H1 (cell line): Measurements from ENCODE around the gene SNED1. TPM values are rescaled to one million over a fixed set of nuclear protein-coding genes. Genes with fewer than 3 reads are reported as not detected.

Experiments
- CTCF ChIA-PET: fragments of 300-600 bp; sonication (Branson Sonifier 250); formaldehyde crosslinking; loops from one replicate; lab custom pipeline; 2021; ENCODE audit not compliant: partially characterized antibody; lab: Charles Lee
- POLR2A ChIA-PET: fragments of 300-600 bp; sonication (Branson Sonifier 250); formaldehyde crosslinking; loops from one replicate; lab custom pipeline; 2021; ENCODE audit warnings: inconsistent platforms; ENCODE audit not compliant: partially characterized antibody; lab: Charles Lee
- DNase-seq, 2 experiments: peaks; one replicate each; pipeline versions ENCODE4 v3.0.0 to v3.0.0-alpha.2; 2010 to 2022; ENCODE audit warnings: low spot score in 2 of 2, low read depth in 1 of 2, mixed read lengths in 1 of 2
- FAIRE-seq: peaks from 2 replicates; lab custom pipeline; 2011; peaks lifted over from hg19 to GRCh38; lab: Jason Lieb, UNC
- H2AFZ ChIP-seq: 2 replicates; pipeline ENCODE4 v1.8.1; 2012; ENCODE audit warnings: low read length, inconsistent platforms
- H2AK5ac ChIP-seq: 2 replicates; pipeline ENCODE4 v1.6.1; 2013; ENCODE audit warnings: low read depth, low read length
- H2BK120ac ChIP-seq: replicated peaks from 2 replicates; pipeline ENCODE3; 2013; ENCODE audit warnings: low read depth, low read length, inconsistent platforms
- H2BK12ac ChIP-seq: 2 replicates; pipeline ENCODE4 v1.6.1; 2013; ENCODE audit warnings: low read depth, low read length
- H2BK15ac ChIP-seq: 2 replicates; pipeline ENCODE4 v1.6.1; 2013; ENCODE audit warnings: low read length
- H2BK20ac ChIP-seq: 2 replicates; pipeline ENCODE4 v1.6.1; 2013; ENCODE audit warnings: low read length
- H2BK5ac ChIP-seq: 2 replicates; pipeline ENCODE4 v1.6.1; 2013; ENCODE audit warnings: low read depth, low read length
- H3K14ac ChIP-seq: 2 replicates; pipeline ENCODE4 v1.6.1; 2013; ENCODE audit warnings: inconsistent platforms; ENCODE audit not compliant: insufficient read length
- H3K18ac ChIP-seq: 2 replicates; pipeline ENCODE4 v1.6.1; 2013; ENCODE audit warnings: low read length; ENCODE audit errors: extremely low read depth
- H3K23ac ChIP-seq: 2 replicates; pipeline ENCODE4 v1.6.1; 2013; ENCODE audit warnings: inconsistent platforms; ENCODE audit not compliant: insufficient read length
- H3K23me2 ChIP-seq: 2 replicates; pipeline ENCODE4 v1.6.1; 2013; ENCODE audit warnings: low read depth, low read length
- H3K27ac ChIP-seq: 2 replicates; pipeline ENCODE4 v1.6.1; 2011; ENCODE audit warnings: low read depth, low read length, inconsistent platforms
- H3K27me3 ChIP-seq, 4 experiments: replicated peaks in 1 of 4; 1 replicate in 1 of 4; 2 replicates in 3 of 4; pipeline versions ENCODE4 v1.6.1 to v1.8.1; 2011 to 2013; ENCODE audit warnings: low read length in 3 of 4, mild to moderate bottlenecking in 3 of 4, inconsistent platforms in 2 of 4, mixed read lengths in 2 of 4, moderate library complexity in 1 of 4; ENCODE audit not compliant: control insufficient read depth in 3 of 4, insufficient read depth in 3 of 4; ENCODE audit errors: extremely low read depth in 1 of 4
- H3K36me3 ChIP-seq, 4 experiments: 2 replicates each; pipeline versions ENCODE4 v1.6.1 to v1.8.1; 2011 to 2013; ENCODE audit warnings: mild to moderate bottlenecking in 4 of 4, low read length in 3 of 4, moderate library complexity in 2 of 4, control low read depth in 1 of 4, inconsistent platforms in 1 of 4; ENCODE audit not compliant: insufficient read depth in 4 of 4, control insufficient read depth in 2 of 4
- H3K4ac ChIP-seq: replicated peaks from 2 replicates; pipeline ENCODE3; 2013; ENCODE audit warnings: low read length, low read depth, mixed read lengths, inconsistent platforms; ENCODE audit not compliant: insufficient read length
- H3K4me1 ChIP-seq, 4 experiments: replicated peaks in 1 of 4; 1 replicate in 1 of 4; 2 replicates in 3 of 4; pipeline versions ENCODE4 v1.6.1 to v1.8.1; 2011 to 2013; ENCODE audit warnings: low read length in 3 of 4, inconsistent platforms in 2 of 4, mixed read lengths in 1 of 4; ENCODE audit not compliant: insufficient read depth in 4 of 4, control insufficient read depth in 3 of 4
- H3K4me2 ChIP-seq, 2 experiments: 2 replicates each; pipeline versions ENCODE4 v1.6.1 to v1.8.1; 2011 to 2013; ENCODE audit warnings: low read depth in 2 of 2, low read length in 2 of 2, control low read depth in 1 of 2, inconsistent platforms in 1 of 2, mild to moderate bottlenecking in 1 of 2; ENCODE audit not compliant: insufficient read depth in 1 of 2
- H3K4me3 ChIP-seq, 4 experiments: fragments of 200-600, 300-600 bp in 1 of 4; sonication (generic), shearing (Covaris generic), sonication (Bioruptor Twin) in 1 of 4; 2 replicates each; pipeline versions ENCODE4 v1.5.1 to v1.8.1; 2011 to 2016; ENCODE audit warnings: low read length in 4 of 4, low read depth in 3 of 4, control low read depth in 2 of 4, inconsistent platforms in 2 of 4, mild to moderate bottlenecking in 2 of 4, mixed read lengths in 1 of 4, moderate library complexity in 1 of 4; ENCODE audit not compliant: insufficient read depth in 2 of 4; ENCODE audit errors: extremely low read depth in 1 of 4
- H3K56ac ChIP-seq: replicated peaks from 2 replicates; pipeline ENCODE3; 2013; ENCODE audit warnings: low read depth, mild to moderate bottlenecking, mixed read lengths, low read length, inconsistent platforms; ENCODE audit not compliant: insufficient read length
- H3K79me1 ChIP-seq: 2 replicates; pipeline ENCODE4 v1.6.1; 2013; ENCODE audit warnings: low read depth, low read length, control low read depth
- H3K79me2 ChIP-seq, 2 experiments: 2 replicates each; pipeline versions ENCODE4 v1.6.1 to v1.8.1; 2012 to 2013; ENCODE audit warnings: low read length in 2 of 2, mild to moderate bottlenecking in 2 of 2, inconsistent platforms in 1 of 2; ENCODE audit not compliant: insufficient read depth in 2 of 2, control insufficient read depth in 1 of 2
- H3K9ac ChIP-seq, 4 experiments: replicated peaks in 1 of 4; 1 replicate in 1 of 4; 2 replicates in 3 of 4; pipeline versions ENCODE4 v1.6.1 to v1.8.1; 2011 to 2013; ENCODE audit warnings: low read depth in 3 of 4, low read length in 3 of 4, control low read depth in 2 of 4, mild to moderate bottlenecking in 2 of 4, moderate library complexity in 2 of 4, inconsistent platforms in 1 of 4; ENCODE audit errors: extremely low read depth in 1 of 4
- H3K9me3 ChIP-seq, 2 experiments: 2 replicates each; pipeline versions ENCODE4 v1.6.1 to v1.8.1; 2012 to 2013; ENCODE audit warnings: mild to moderate bottlenecking in 2 of 2, moderate library complexity in 2 of 2, control low read depth in 1 of 2, inconsistent platforms in 1 of 2, low read depth in 1 of 2, low read length in 1 of 2, mixed read lengths in 1 of 2; ENCODE audit not compliant: insufficient read depth in 2 of 2
- H4K20me1 ChIP-seq, 2 experiments: replicated peaks in 1 of 2; 2 replicates each; pipeline versions ENCODE3 to v1.8.1; 2011 to 2013; ENCODE audit warnings: inconsistent platforms in 2 of 2, low read length in 2 of 2, mild to moderate bottlenecking in 1 of 2; ENCODE audit not compliant: insufficient read depth in 2 of 2, control insufficient read depth in 1 of 2
- H4K5ac ChIP-seq: 2 replicates; pipeline ENCODE4 v1.6.1; 2013; ENCODE audit warnings: low read length, low read depth, mixed read lengths, inconsistent platforms; ENCODE audit not compliant: insufficient read length
- H4K8ac ChIP-seq: 2 replicates; pipeline ENCODE4 v1.8.0; 2013; ENCODE audit warnings: mild to moderate bottlenecking, moderate library complexity, low read length, inconsistent platforms; ENCODE audit not compliant: insufficient read depth; ENCODE audit errors: extremely low read depth
- H4K91ac ChIP-seq: replicated peaks from 2 replicates; pipeline ENCODE3; 2013; ENCODE audit warnings: low read length, mixed read lengths, inconsistent platforms; ENCODE audit not compliant: insufficient read length
- ASH2L ChIP-seq: fragments of 200-600, 300-600 bp; sonication (generic); IDR thresholded peaks from one replicate; pipeline ENCODE4 v1.7.1; 2017; ENCODE audit warnings: low read length
- CREB1 ChIP-seq: IDR thresholded peaks from 2 replicates; pipeline ENCODE4 v1.6.1; 2012; ENCODE audit warnings: inconsistent platforms
- GABPA ChIP-seq: IDR thresholded peaks from 2 replicates; pipeline ENCODE4 v1.6.1; 2011; ENCODE audit warnings: mild to moderate bottlenecking, low read length, moderate library complexity, borderline replicate concordance; ENCODE audit not compliant: insufficient read depth
- KDM4A ChIP-seq: IDR thresholded peaks from one replicate; pipeline ENCODE4 v1.7.1; 2012; ENCODE audit warnings: low read depth, mild to moderate bottlenecking, moderate library complexity, low read length, inconsistent platforms; ENCODE audit not compliant: severe bottlenecking
- NANOG ChIP-seq: IDR thresholded peaks from 2 replicates; pipeline ENCODE4 v1.6.1; 2011; ENCODE audit warnings: low read length, low read depth, mild to moderate bottlenecking, inconsistent platforms; ENCODE audit not compliant: insufficient read depth, poor library complexity, severe bottlenecking
- POLR2AphosphoS5 ChIP-seq: IDR thresholded peaks from 2 replicates; pipeline ENCODE4 v1.6.1; 2011; ENCODE audit warnings: low read depth, low read length
- RNF2 ChIP-seq: fragments of 200-900, 300-1000 bp; sonication (generic); IDR thresholded peaks from 2 replicates; pipeline ENCODE4 v1.7.1; 2016; ENCODE audit warnings: borderline replicate concordance, low read depth, mild to moderate bottlenecking, antibody characterized with exemption, low read length; ENCODE audit not compliant: poor library complexity, severe bottlenecking; ENCODE audit errors: missing control alignments
- SP1 ChIP-seq: IDR thresholded peaks from 2 replicates; pipeline ENCODE4 v1.6.1; 2011; ENCODE audit warnings: low read depth, low read length
- SP4 ChIP-seq: IDR thresholded peaks from 2 replicates; pipeline ENCODE4 v1.6.1; 2012; ENCODE audit warnings: low read length, inconsistent platforms
- SRF ChIP-seq: IDR thresholded peaks from 2 replicates; pipeline ENCODE4 v1.6.1; 2011; ENCODE audit warnings: mild to moderate bottlenecking, low read depth, low read length, moderate library complexity
- SUZ12 ChIP-seq: fragments of 200-600 bp; sonication (generic); IDR thresholded peaks from 2 replicates; pipeline ENCODE4 v1.6.1; 2012; ENCODE audit warnings: mild to moderate bottlenecking, inconsistent platforms, low read length, moderate library complexity, mixed read lengths
- TAF1 ChIP-seq: IDR thresholded peaks from 2 replicates; pipeline ENCODE4 v1.6.1; 2011; ENCODE audit warnings: mild to moderate bottlenecking, low read depth, low read length
- WGBS, 2 experiments: shearing (Covaris generic) in 1 of 2; methylation state at CpG; one replicate each; pipeline versions ENCODE4 v1.1.6 to v1.1.7; 2013 to 2015; ENCODE audit warnings: low lambda C conversion rate in 2 of 2, mixed read lengths in 2 of 2, inconsistent platforms in 1 of 2, low coverage in 1 of 2, missing lambda C conversion rate in 1 of 2; ENCODE audit not compliant: insufficient replicate concordance in 2 of 2, insufficient coverage in 1 of 2, insufficient read length in 1 of 2; ENCODE audit errors: extremely low coverage in 1 of 2, missing lambda C conversion rate in 1 of 2; 5-methylcytosine and 5-hydroxymethylcytosine counted together
- polyA plus RNA-seq, 7 experiments: library from polyadenylated mRNA; depleted of rRNA in 3 of 7; stranded (reverse) in 5 of 7; unstranded in 2 of 7; fragments of >200 nt in 5 of 7; fragments of 200-250 nt in 2 of 7; gene quantifications; 1 replicate in 5 of 7; 2 replicates in 1 of 7; 4 replicates in 1 of 7; pipeline versions ENCODE4 v1.2.1 to v1.2.3, GENCODE V29; 2011 to 2013; ENCODE audit warnings: missing spikeins in 2 of 7, mixed read lengths in 2 of 7
- total RNA-seq: library from RNA; stranded (reverse); fragmentation: NEBNext Ultra II Directional; extraction: Animal tissue kit (Norgen Biotek cat#: 25700); gene quantifications from 2 replicates; pipeline ENCODE4 v1.2.1, GENCODE V29; 2021
- TF ChIP-seq, protein P1 (sequence below): IDR thresholded peaks from 2 replicates; pipeline ENCODE4 v1.6.1; 2012; ENCODE audit warnings: inconsistent platforms

SNED1 gene
- total and polyA plus RNA-seq, 2 of the 8 experiments (the other 6 are each of a cell fraction or from before 2014, with no cell fraction given), result 1.9 TPM

DNA sequence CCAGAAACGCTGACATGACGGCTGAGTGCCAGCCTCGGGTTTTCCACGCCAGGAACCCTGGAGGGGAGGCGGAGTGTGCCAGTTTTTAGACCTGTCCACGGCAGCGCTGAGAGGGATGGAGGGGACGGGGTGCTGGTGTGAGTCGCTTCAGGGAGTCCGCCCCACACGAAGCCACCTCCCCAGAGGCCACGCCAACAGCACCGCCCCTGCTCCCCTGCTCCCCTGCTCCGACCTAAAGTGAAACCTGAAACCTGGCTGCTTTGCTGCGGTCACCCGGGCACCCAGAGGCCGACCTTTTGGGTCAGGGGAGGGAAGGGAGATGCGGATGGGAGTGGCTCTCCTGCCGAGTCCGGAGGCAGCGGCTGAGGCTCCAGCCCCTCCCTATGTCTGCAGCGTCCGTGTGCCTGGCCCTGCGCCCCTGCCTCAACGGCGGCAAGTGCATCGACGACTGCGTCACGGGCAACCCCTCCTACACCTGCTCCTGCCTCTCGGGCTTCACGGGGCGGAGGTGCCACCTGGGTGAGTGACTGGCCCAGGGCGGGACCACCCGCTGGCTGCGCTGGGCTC lies 38.1 kb downstream of the SNED1 start:
- Histone ChIP-seq H3K79me2 (no peaks in the 10 kb centered on the region), H3K4me3 (peak overlapping the region; percentile 25 to 69 (median 44)), H4K5ac (no peak overlapping the region), H2AK5ac (no peak overlapping the region), H2BK120ac (no peak overlapping the region), H3K9ac (no peak overlapping the region; a peak in 1 of 7 replicates), H3K79me1 (no peaks in the 10 kb centered on the region), H2BK20ac (no peak overlapping the region), H3K23me2 (peaks cover 9% of the 10 kb centered on the region; the same call in 1 of the 2 replicates), H2AFZ (0 out of 2 replicates have a peak overlapping the region, but pooled peaks have one; percentile 25), H2BK12ac (no peak overlapping the region), H3K36me3 (no peaks in the 10 kb centered on the region), H3K23ac (no peak overlapping the region), H3K4ac (no peak overlapping the region), H4K8ac (peak overlapping the region; percentile 80), H3K27ac (no peak overlapping the region), H3K9me3 (no peaks in the 10 kb centered on the region), H3K18ac (peak overlapping the region; percentile 52), H3K4me1 (peaks cover 0 to 16% (median 8%) of the 10 kb centered on the region in 4 experiments; a peak in 6 of 7 replicates), H2BK15ac (peak overlapping the region; percentile 53; the same call in 1 of the 2 replicates), H3K56ac (no peak overlapping the region), H3K27me3 (peaks cover 0 to 33% (median 19%) of the 10 kb centered on the region in 4 experiments; a peak in 4 of 7 replicates), H3K4me2 (peak overlapping the region; percentile 58 to 87), H3K14ac (no peak overlapping the region), H2BK5ac (peak overlapping the region; percentile 26; the same call in 1 of the 2 replicates), H4K91ac (no peak overlapping the region), H4K20me1 (no peaks in the 10 kb centered on the region)
- FAIRE-seq (no peak), DNase-seq (peak in 1 of 2 experiments; percentile 72)
- 7% methylated on average over 22 of the region's 36 CpGs; no CpG with 5 or more reads in 1 of the 2 experiments for WGBS, 2 experiments
- POLR2A ChIA-PET, result no interaction called here
- CTCF ChIA-PET, result no interaction called here
- TF ChIP-seq ASH2L (peak; percentile 31), KDM4A (peak; percentile 62), CREB1 (0 out of 2 replicates have a peak, but pooled peaks have one; percentile 39), SP4 (no peak), SP1 (no peak), POLR2AphosphoS5 (no peak), RNF2 (peak; percentile 24), GABPA (peak; percentile 33; the same call in 1 of the 2 replicates), SRF (no peak), NANOG (no peak), SUZ12 (peak; percentile 27; the same call in 1 of the 2 replicates), TAF1 (0 out of 2 replicates have a peak, but pooled peaks have one; percentile 37)
- TF ChIP-seq, protein P1, sequence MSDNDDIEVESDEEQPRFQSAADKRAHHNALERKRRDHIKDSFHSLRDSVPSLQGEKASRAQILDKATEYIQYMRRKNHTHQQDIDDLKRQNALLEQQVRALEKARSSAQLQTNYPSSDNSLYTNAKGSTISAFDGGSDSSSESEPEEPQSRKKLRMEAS, result peak; percentile 56; the same call in 1 of the 2 replicates
